Hematopoietic multipotent progenitor cell (in vitro differentiated cells): ENCODE data around the gene LRRC61. TPM values are rescaled to one million over a fixed set of nuclear protein-coding genes. Genes with fewer than 3 reads are reported as not detected.
"Not testable (repeated sequence)": the region's sequence is repeated elsewhere in the genome, so short reads cannot be mapped to it uniquely, and the experiment has no call there.

Experiments used
- DNase-seq, 3 donors: peaks; one replicate each; pipeline ENCODE4 v3.0.0-alpha.2; 2011 to 2015; ENCODE audit warnings: low read depth in 2 of 3, low spot score in 2 of 3
- total RNA-seq: library from RNA; depleted of rRNA; stranded (reverse); fragments of >200 nt; gene quantifications from one replicate; pipeline ENCODE4 v1.2.3, GENCODE V29; 2012

Gene LRRC61
- total RNA-seq, 1 donor = 46.6 TPM

- DNase-seq = no peak
These were observed 57.3 kb downstream of the LRRC61 start for GRCh38 chr7:150380463-150380862.

GRCh38 chr7:150381096-150381495 lies 57.9 kb downstream of the LRRC61 start:
- DNase-seq = no peak

GRCh38 chr7:150381785-150382122 lies 58.6 kb downstream of the LRRC61 start:
- no peak for DNase-seq

GRCh38 chr7:150382123-150382843 lies 59.1 kb downstream of the LRRC61 start:
- DNase-seq = no peak

GRCh38 chr7:150382844-150383225 lies 59.7 kb downstream of the LRRC61 start:
- no peak for DNase-seq

- DNase-seq = no peak
These were observed 60.7 kb downstream of the LRRC61 start for GRCh38 chr7:150383710-150384397.

GRCh38 chr7:150384406-150385301 lies 61.5 kb downstream of the LRRC61 start:
- no peak for DNase-seq

GRCh38 chr7:150385302-150385723 lies 62.2 kb downstream of the LRRC61 start:
- no peak for DNase-seq

GRCh38 chr7:150385884-150386283 lies 62.7 kb downstream of the LRRC61 start:
- DNase-seq = not testable (repeated sequence)

Other genes starting within 250 kb of the LRRC61 start
- 26.4 TPM for gene ACTR3C, start 190 bp downstream of the LRRC61 start, total RNA-seq
- gene RARRES2, start 18.3 kb downstream of the LRRC61 start, total RNA-seq = 2.4 TPM
- 163 TPM for gene REPIN1, start 45.5 kb downstream of the LRRC61 start, total RNA-seq
- 10.2 TPM for gene ZNF775, start 56.0 kb downstream of the LRRC61 start, total RNA-seq
- gene GIMAP8, start 127.3 kb downstream of the LRRC61 start, total RNA-seq = 4.8 TPM
- 16.7 TPM for gene GIMAP7, start 191.5 kb downstream of the LRRC61 start, total RNA-seq
- 1.3 TPM for gene GIMAP4, start 244.0 kb downstream of the LRRC61 start, total RNA-seq